ENCODE data around the gene UBE4A. TPM values are rescaled to one million over a fixed set of nuclear protein-coding genes. Genes with fewer than 3 reads are reported as not detected.

The UBE4A gene
- total RNA-seq, 1 experiment from 2014 or later, result 29.7 TPM

GRCh38 chr11:118353084-118353710 is 6.2 kb upstream of the UBE4A start:
- H3K36me3 ChIP-seq, result no peaks in the 10 kb centered on the region
- H3K4me1 ChIP-seq (replicated peaks), result no peaks in the 10 kb centered on the region
- no peaks in the 10 kb centered on the region for H3K9me3 ChIP-seq (replicated peaks)
- peak in 1 of 2 experiments; percentile 5 for DNase-seq (ENCODE audit: low read depth in 1 of 2, low spot score in 2 of 2)
- H3K27me3 ChIP-seq (replicated peaks), result no peaks in the 10 kb centered on the region
- no peak overlapping the region for H3K4me3 ChIP-seq
- H3K27ac ChIP-seq, result no peak overlapping the region

GRCh38 chr11:118358071-118358470 is 1.3 kb upstream of the UBE4A start:
- Histone ChIP-seq H3K4me1 (replicated peaks) (0 out of 2 replicates have a peak, but pooled peaks cover 3% of the 10 kb centered on the region), H3K4me3 (no peak overlapping the region), H3K36me3 (no peaks in the 10 kb centered on the region), H3K9me3 (replicated peaks) (no peaks in the 10 kb centered on the region), H3K27me3 (replicated peaks) (no peaks in the 10 kb centered on the region), H3K27ac (no peak overlapping the region)
- no peak for DNase-seq (ENCODE audit: low read depth in 1 of 2, low spot score in 2 of 2)

- DNase-seq (ENCODE audit: low read depth in 1 of 2, low spot score in 2 of 2), result no peak
- peaks cover 15% of the 10 kb centered on the region for H3K36me3 ChIP-seq
- no peaks in the 10 kb centered on the region for H3K4me1 ChIP-seq (replicated peaks)
- H3K9me3 ChIP-seq (replicated peaks), result no peaks in the 10 kb centered on the region
- no peak overlapping the region for H3K27ac ChIP-seq
- H3K27me3 ChIP-seq (replicated peaks), result no peaks in the 10 kb centered on the region
- H3K4me3 ChIP-seq, result no peak overlapping the region
Observed at GRCh38 chr11:118364956-118365615, 5.7 kb downstream of the UBE4A start.

- Histone ChIP-seq H3K27ac (no peak overlapping the region), H3K27me3 (replicated peaks) (no peaks in the 10 kb centered on the region), H3K4me1 (replicated peaks) (no peaks in the 10 kb centered on the region), H3K36me3 (peaks cover 15% of the 10 kb centered on the region), H3K9me3 (replicated peaks) (no peaks in the 10 kb centered on the region), H3K4me3 (no peak overlapping the region)
- DNase-seq (ENCODE audit: low read depth in 1 of 2, low spot score in 2 of 2), result no peak
Observed at GRCh38 chr11:118366287-118366686, 6.9 kb downstream of the UBE4A start.

GRCh38 chr11:118370774-118371173 is 11.4 kb downstream of the UBE4A start:
- Histone ChIP-seq H3K4me3 (no peak overlapping the region), H3K27ac (no peak overlapping the region), H3K4me1 (replicated peaks) (no peaks in the 10 kb centered on the region), H3K9me3 (replicated peaks) (no peaks in the 10 kb centered on the region), H3K27me3 (replicated peaks) (no peaks in the 10 kb centered on the region), H3K36me3 (peaks cover 22% of the 10 kb centered on the region)
- no peak for DNase-seq (ENCODE audit: low read depth in 1 of 2, low spot score in 2 of 2)

GRCh38 chr11:118373263-118373662 is 13.9 kb downstream of the UBE4A start:
- no peaks in the 10 kb centered on the region for H3K4me1 ChIP-seq (replicated peaks)
- no peak overlapping the region for H3K4me3 ChIP-seq
- no peak overlapping the region for H3K27ac ChIP-seq
- H3K36me3 ChIP-seq, result peaks cover 16% of the 10 kb centered on the region
- no peaks in the 10 kb centered on the region for H3K9me3 ChIP-seq (replicated peaks)
- no peak for DNase-seq (ENCODE audit: low read depth in 1 of 2, low spot score in 2 of 2)
- no peaks in the 10 kb centered on the region for H3K27me3 ChIP-seq (replicated peaks)

- no peak overlapping the region for H3K4me3 ChIP-seq
- peaks cover 12% of the 10 kb centered on the region for H3K36me3 ChIP-seq
- no peaks in the 10 kb centered on the region for H3K4me1 ChIP-seq (replicated peaks)
- H3K9me3 ChIP-seq (replicated peaks), result no peaks in the 10 kb centered on the region
- no peak overlapping the region for H3K27ac ChIP-seq
- no peaks in the 10 kb centered on the region for H3K27me3 ChIP-seq (replicated peaks)
- no peak for DNase-seq (ENCODE audit: low read depth in 1 of 2, low spot score in 2 of 2)
Observed at GRCh38 chr11:118373871-118374270, 14.5 kb downstream of the UBE4A start.

- DNase-seq (ENCODE audit: low read depth in 1 of 2, low spot score in 2 of 2), result no peak
- Histone ChIP-seq H3K4me1 (replicated peaks) (no peaks in the 10 kb centered on the region), H3K36me3 (peaks cover 7% of the 10 kb centered on the region)
Observed at GRCh38 chr11:118374729-118375128, 15.3 kb downstream of the UBE4A start.

GRCh38 chr11:118375978-118376377 is 16.6 kb downstream of the UBE4A start:
- H3K36me3 ChIP-seq, result peaks cover 10% of the 10 kb centered on the region
- H3K4me1 ChIP-seq (replicated peaks), result no peaks in the 10 kb centered on the region
- no peak overlapping the region for H3K27ac ChIP-seq
- DNase-seq (ENCODE audit: low read depth in 1 of 2, low spot score in 2 of 2), result no peak
- H3K27me3 ChIP-seq (replicated peaks), result no peaks in the 10 kb centered on the region
- no peak overlapping the region for H3K4me3 ChIP-seq
- H3K9me3 ChIP-seq (replicated peaks), result no peaks in the 10 kb centered on the region

More at GRCh38 chr11:118374729-118375128, 15.3 kb downstream of the UBE4A start:
- no peaks in the 10 kb centered on the region for H3K9me3 ChIP-seq (replicated peaks)
- no peaks in the 10 kb centered on the region for H3K27me3 ChIP-seq (replicated peaks)
- H3K27ac ChIP-seq, result no peak overlapping the region
- H3K4me3 ChIP-seq, result no peak overlapping the region

- H3K9me3 ChIP-seq (replicated peaks), result no peaks in the 10 kb centered on the region
- no peak for DNase-seq (ENCODE audit: low read depth in 1 of 2, low spot score in 2 of 2)
- peaks cover 18% of the 10 kb centered on the region; the same call in 1 of the 2 replicates for H3K36me3 ChIP-seq
- no peak overlapping the region for H3K4me3 ChIP-seq
- no peaks in the 10 kb centered on the region for H3K4me1 ChIP-seq (replicated peaks)
- H3K27ac ChIP-seq, result no peak overlapping the region
- no peaks in the 10 kb centered on the region for H3K27me3 ChIP-seq (replicated peaks)
Observed at GRCh38 chr11:118379497-118379896, 20.1 kb downstream of the UBE4A start.

GRCh38 chr11:118380571-118380970 is 21.2 kb downstream of the UBE4A start:
- Histone ChIP-seq H3K27ac (no peak overlapping the region), H3K27me3 (replicated peaks) (no peaks in the 10 kb centered on the region), H3K4me3 (no peak overlapping the region), H3K4me1 (replicated peaks) (no peaks in the 10 kb centered on the region), H3K9me3 (replicated peaks) (no peaks in the 10 kb centered on the region), H3K36me3 (peaks cover 20% of the 10 kb centered on the region)
- DNase-seq (ENCODE audit: low read depth in 1 of 2, low spot score in 2 of 2), result no peak

- DNase-seq (ENCODE audit: low read depth in 1 of 2, low spot score in 2 of 2), result no peak
- Histone ChIP-seq H3K4me3 (no peak overlapping the region), H3K9me3 (replicated peaks) (no peaks in the 10 kb centered on the region), H3K36me3 (peaks cover 34% of the 10 kb centered on the region), H3K27ac (no peak overlapping the region), H3K27me3 (replicated peaks) (no peaks in the 10 kb centered on the region), H3K4me1 (replicated peaks) (no peaks in the 10 kb centered on the region)
Observed at GRCh38 chr11:118382954-118383353, 23.6 kb downstream of the UBE4A start.

- Histone ChIP-seq H3K9me3 (replicated peaks) (no peaks in the 10 kb centered on the region), H3K27ac (no peak overlapping the region), H3K27me3 (replicated peaks) (no peaks in the 10 kb centered on the region), H3K36me3 (peaks cover 34% of the 10 kb centered on the region), H3K4me1 (replicated peaks) (no peaks in the 10 kb centered on the region), H3K4me3 (no peak overlapping the region)
- DNase-seq (ENCODE audit: low read depth in 1 of 2, low spot score in 2 of 2), result no peak
Observed at GRCh38 chr11:118383657-118384056, 24.3 kb downstream of the UBE4A start.

GRCh38 chr11:118396097-118396501 is 36.7 kb downstream of the UBE4A start:
- 0 out of 2 replicates have a peak, but pooled peaks cover 11% of the 10 kb centered on the region for H3K36me3 ChIP-seq
- H3K27me3 ChIP-seq (replicated peaks), result no peaks in the 10 kb centered on the region
- H3K27ac ChIP-seq, result no peak overlapping the region
- DNase-seq (ENCODE audit: low read depth in 1 of 2, low spot score in 2 of 2), result no peak
- no peak overlapping the region for H3K4me3 ChIP-seq
- H3K4me1 ChIP-seq (replicated peaks), result no peaks in the 10 kb centered on the region
- H3K9me3 ChIP-seq (replicated peaks), result no peaks in the 10 kb centered on the region
